Left lung (tissue), 14 donors: Measurements from ENCODE around the gene TLNRD1. TPM values are rescaled to one million over a fixed set of nuclear protein-coding genes. Genes with fewer than 3 reads are reported as not detected.

Experiments used
- ATAC-seq: fragments of 200-7000 bp; cut with Tn5 transposase; one replicate; pipeline ENCODE4 v1.9.1; 2020; ENCODE audit warnings: moderate library complexity
- DNase-seq, 4 donors: peaks; one replicate each; pipeline ENCODE4 v3.0.0-alpha.2; 2013 to 2020
- H3K27ac ChIP-seq, 2 donors: fragments of 200-600 bp; sonication (generic) in 1 of 2; one replicate each; pipeline versions ENCODE4 v1.5.0 to v1.8.0; 2020 to 2021
- H3K27me3 ChIP-seq, 2 donors: fragments of 200-600 bp; sonication (generic) in 1 of 2; one replicate each; pipeline versions ENCODE4 v1.5.0 to v1.8.0; 2020 to 2021
- H3K36me3 ChIP-seq, 2 donors: fragments of 200-600 bp; sonication (generic) in 1 of 2; one replicate each; pipeline versions ENCODE4 v1.5.0 to v1.8.0; 2020 to 2021
- H3K4me1 ChIP-seq, 2 donors: fragments of 200-600 bp; one replicate each; pipeline ENCODE4 v1.8.0; 2021
- H3K4me3 ChIP-seq, 2 donors: fragments of 200-600 bp; sonication (generic) in 1 of 2; one replicate each; pipeline versions ENCODE4 v1.5.0 to v1.8.0; 2020 to 2021; ENCODE audit warnings: mild to moderate bottlenecking in 1 of 2
- H3K9me3 ChIP-seq, 2 donors: fragments of 200-600 bp; sonication (generic) in 1 of 2; one replicate each; pipeline versions ENCODE4 v1.5.0 to v1.8.0; 2020 to 2021
- intact Hi-C, 2 donors: fragments of 100-400 bp; cut with DNase I; formaldehyde crosslinking; loops; one replicate each; pipeline versions ENCODE4 v1.11.2 to v1.14.2; 2022
- long read RNA-seq, 12 donors: library from polyadenylated mRNA in 2 of 12; unstranded in 2 of 12; transcript quantifications; one replicate each; pipeline ENCODE4 v2.0.0 and lab custom pipeline, GENCODE V29; 2019 to 2026
- polyA plus RNA-seq, 6 donors: library from polyadenylated mRNA; unstranded; fragments of 120-200 nt; gene quantifications; one replicate each; pipeline ENCODE4 v1.2.1, GENCODE V29; 2013; ENCODE audit not compliant: insufficient read length in 6 of 6
- total RNA-seq, 2 donors: library from RNA; stranded (reverse); fragmentation: NEBNext Ultra II Directional; extraction: Animal tissue kit (Norgen Biotek cat#: 25700); gene quantifications; one replicate each; pipeline ENCODE4 v1.2.1, GENCODE V29; 2021
- TF ChIP-seq, protein P1 (sequence below), 2 donors: fragments of 200-600 bp; sonication (generic) in 1 of 2; IDR thresholded peaks; one replicate each; pipeline versions ENCODE4 v1.5.0 to v1.8.0; 2021; ENCODE audit warnings: antibody characterized with exemption in 2 of 2
- donor health status: DM: no; HTN: yes; CAD: no.
- donor health status: DM: no; HTN: no; CAD: no.

Gene TLNRD1
- total RNA-seq: 10 to 100 TPM; 19.2 to 27.6 TPM
- 10 to 100 TPM; 10.1 to 18.5 (median 15.7) TPM for polyA plus RNA-seq
- long read RNA-seq, donor 1, full-length matches to known transcripts: 63 of 63 reads
- long read RNA-seq, donor 1, partial matches to known transcripts: 0 of 63 reads
- long read RNA-seq, donor 1, other reads (novel, unspliced or antisense): 0 of 63 reads
- long read RNA-seq, donor 2, full-length matches to known transcripts: 73 of 73 reads
- long read RNA-seq, donor 2, partial matches to known transcripts: 0 of 73 reads
- long read RNA-seq, donor 2, other reads (novel, unspliced or antisense): 0 of 73 reads
- long read RNA-seq, donor 3, full-length matches to known transcripts: 23 of 23 reads
- long read RNA-seq, donor 3, partial matches to known transcripts: 0 of 23 reads
- long read RNA-seq, donor 3, other reads (novel, unspliced or antisense): 0 of 23 reads
- long read RNA-seq, donor 4: 0 reads
- long read RNA-seq, donor 5, full-length matches to known transcripts: 41 of 41 reads
- long read RNA-seq, donor 5, partial matches to known transcripts: 0 of 41 reads
- long read RNA-seq, donor 5, other reads (novel, unspliced or antisense): 0 of 41 reads
- long read RNA-seq, donor 6, full-length matches to known transcripts: 43 of 43 reads
- long read RNA-seq, donor 6, partial matches to known transcripts: 0 of 43 reads
- long read RNA-seq, donor 6, other reads (novel, unspliced or antisense): 0 of 43 reads
- long read RNA-seq, donor 7, full-length matches to known transcripts: 13 of 13 reads
- long read RNA-seq, donor 7, partial matches to known transcripts: 0 of 13 reads
- long read RNA-seq, donor 7, other reads (novel, unspliced or antisense): 0 of 13 reads
- long read RNA-seq, donor 8, full-length matches to known transcripts: 30 of 30 reads
- long read RNA-seq, donor 8, partial matches to known transcripts: 0 of 30 reads
- long read RNA-seq, donor 8, other reads (novel, unspliced or antisense): 0 of 30 reads
- long read RNA-seq, donor 9: 0 reads
- long read RNA-seq, donor 10, full-length matches to known transcripts: 3 of 3 reads
- long read RNA-seq, donor 10, partial matches to known transcripts: 0 of 3 reads
- long read RNA-seq, donor 10, other reads (novel, unspliced or antisense): 0 of 3 reads
- long read RNA-seq, donor 11: 0 reads
- long read RNA-seq, donor 12, full-length matches to known transcripts: 33 of 33 reads
- long read RNA-seq, donor 12, partial matches to known transcripts: 0 of 33 reads
- long read RNA-seq, donor 12, other reads (novel, unspliced or antisense): 0 of 33 reads

DNA sequence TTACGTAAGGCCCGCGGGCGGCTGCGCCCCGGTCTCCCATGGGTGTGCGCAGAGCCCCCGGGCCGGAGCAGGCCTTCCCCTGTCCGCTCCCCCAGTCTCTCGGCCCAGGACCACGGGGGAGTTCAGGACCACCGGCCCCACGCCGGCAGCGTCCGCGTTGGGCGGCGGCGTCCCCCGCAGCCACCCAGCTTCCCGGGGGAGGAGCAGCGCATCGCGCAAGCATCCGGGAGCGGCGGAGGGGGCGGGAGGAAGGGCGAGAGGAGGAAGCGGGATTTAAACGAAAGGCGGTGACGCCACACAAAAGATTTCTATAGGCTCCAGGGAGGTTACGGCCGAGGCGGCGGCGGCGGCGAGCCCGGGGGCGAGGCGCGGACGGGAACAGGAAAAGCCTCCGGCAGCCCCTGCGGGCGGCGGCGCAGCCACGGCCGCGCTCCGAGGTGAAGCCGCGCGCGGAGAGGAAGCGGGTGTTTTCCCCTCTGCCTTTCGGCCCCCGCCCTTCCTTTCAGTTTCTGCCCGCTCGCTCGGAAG lies at the start of gene TLNRD1:
Gene TLNRD1 (plus strand): TSS at position 300 of the 528 bp plus-strand sequence. CDS start 1,349 bp downstream, outside the sequence.
- ATAC-seq (peak; percentile 89), DNase-seq (peak; percentile 90 to 97 (median 96))
- Histone ChIP-seq H3K4me1 (peaks cover 12 to 55% of the 10 kb centered on the region in 2 donors), H3K27ac (peak within 1 kb of the TSS; percentile 98 to 99), H3K9me3 (no peaks in the 10 kb centered on the region), H3K27me3 (no peaks in the 10 kb centered on the region), H3K4me3 (peak within 1 kb of the TSS; percentile 82 to 84), H3K36me3 (peaks cover 0 to 12% of the 10 kb centered on the region in 2 donors)
- TF ChIP-seq, protein P1, sequence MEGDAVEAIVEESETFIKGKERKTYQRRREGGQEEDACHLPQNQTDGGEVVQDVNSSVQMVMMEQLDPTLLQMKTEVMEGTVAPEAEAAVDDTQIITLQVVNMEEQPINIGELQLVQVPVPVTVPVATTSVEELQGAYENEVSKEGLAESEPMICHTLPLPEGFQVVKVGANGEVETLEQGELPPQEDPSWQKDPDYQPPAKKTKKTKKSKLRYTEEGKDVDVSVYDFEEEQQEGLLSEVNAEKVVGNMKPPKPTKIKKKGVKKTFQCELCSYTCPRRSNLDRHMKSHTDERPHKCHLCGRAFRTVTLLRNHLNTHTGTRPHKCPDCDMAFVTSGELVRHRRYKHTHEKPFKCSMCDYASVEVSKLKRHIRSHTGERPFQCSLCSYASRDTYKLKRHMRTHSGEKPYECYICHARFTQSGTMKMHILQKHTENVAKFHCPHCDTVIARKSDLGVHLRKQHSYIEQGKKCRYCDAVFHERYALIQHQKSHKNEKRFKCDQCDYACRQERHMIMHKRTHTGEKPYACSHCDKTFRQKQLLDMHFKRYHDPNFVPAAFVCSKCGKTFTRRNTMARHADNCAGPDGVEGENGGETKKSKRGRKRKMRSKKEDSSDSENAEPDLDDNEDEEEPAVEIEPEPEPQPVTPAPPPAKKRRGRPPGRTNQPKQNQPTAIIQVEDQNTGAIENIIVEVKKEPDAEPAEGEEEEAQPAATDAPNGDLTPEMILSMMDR (IDR thresholded peaks at IDR 0.05): no peak
- intact Hi-C loops: loop anchor here in 1 of 2 donors (10.0 kb wide), 1 partner anchor 94 kb away; no protein-coding TSS in a partner anchor

DNA sequence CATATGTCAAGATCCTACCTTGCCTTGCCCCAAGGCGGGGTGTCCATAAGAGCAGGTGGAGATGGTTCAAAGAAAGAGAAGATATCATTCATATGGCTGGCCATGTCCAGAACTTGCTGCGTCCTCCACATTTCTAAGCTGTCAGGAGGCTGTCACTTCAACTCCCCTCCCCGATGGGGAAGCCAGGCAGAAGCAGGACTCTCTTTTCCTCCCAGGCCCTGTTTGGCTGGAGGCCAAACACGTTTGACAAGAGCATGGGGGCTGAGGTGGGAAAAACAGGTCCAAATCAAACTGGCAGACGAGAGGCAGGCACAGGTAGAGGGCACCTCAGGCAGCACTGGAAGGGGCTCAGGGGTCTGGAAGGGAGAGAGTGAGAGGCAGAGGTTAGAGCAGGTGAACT lies 48.8 kb upstream of the TLNRD1 start:
- ATAC-seq: no peak
- intact Hi-C loops: no loop called here

DNA sequence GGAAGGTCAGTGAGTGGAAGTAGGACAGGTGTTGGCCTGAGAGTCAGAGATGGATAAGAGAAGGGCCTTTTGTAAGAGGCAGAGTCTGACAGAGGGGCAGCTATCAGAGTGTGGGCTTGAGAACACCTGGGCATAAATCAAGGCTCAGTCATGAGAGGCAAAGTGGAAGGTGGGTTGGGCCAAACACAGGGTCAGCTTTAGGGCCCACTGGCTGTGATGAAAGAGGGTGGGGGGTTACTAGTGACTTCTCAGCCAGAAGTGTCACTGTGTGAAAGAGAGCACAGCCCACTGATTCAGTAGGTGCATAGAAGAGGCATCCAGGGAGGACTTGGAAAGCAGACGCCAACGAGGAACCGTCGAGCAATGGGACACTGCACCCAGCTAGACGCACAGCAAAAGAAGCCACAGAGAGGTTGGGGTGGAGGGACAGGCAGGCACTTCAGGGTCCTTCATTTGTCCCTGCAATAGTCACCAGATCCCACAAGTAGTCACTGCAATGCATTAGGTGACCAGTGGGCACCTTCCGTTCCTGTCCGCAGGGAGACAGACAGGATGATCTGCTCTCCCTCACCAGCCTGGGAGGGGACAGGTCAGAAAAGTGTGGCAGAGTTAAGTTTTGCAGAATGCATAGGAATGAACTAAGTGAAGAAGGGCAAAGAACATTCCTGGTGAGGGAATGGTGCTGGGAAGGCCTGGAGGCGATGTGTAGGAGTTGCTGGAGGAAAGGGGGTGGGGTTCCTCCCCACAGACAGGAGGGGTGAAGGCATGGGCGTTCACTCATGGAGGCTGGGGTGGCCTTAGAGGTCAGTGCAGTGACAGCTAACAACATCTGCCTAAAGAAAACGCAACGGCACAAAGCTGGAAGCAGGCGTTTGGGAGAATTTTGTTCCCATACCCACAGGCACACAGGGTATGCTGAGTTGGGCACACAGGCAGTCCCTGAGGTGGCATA lies 47.4 kb upstream of the TLNRD1 start:
- Histone ChIP-seq H3K27ac (no peak overlapping the region), H3K4me3 (no peak overlapping the region), H3K4me1 (peaks cover 0 to 3% of the 10 kb centered on the region in 2 donors), H3K36me3 (peaks cover 0 to 48% of the 10 kb centered on the region in 2 donors), H3K9me3 (no peaks in the 10 kb centered on the region), H3K27me3 (no peaks in the 10 kb centered on the region)
- no peak for ATAC-seq
- no peak for DNase-seq
- TF ChIP-seq, protein P1 (IDR thresholded peaks at IDR 0.05): no peak
- intact Hi-C loops: no loop called here

More for the DNA sequence above, 48.8 kb upstream of the TLNRD1 start:
- Histone ChIP-seq H3K27ac (no peak overlapping the region), H3K27me3 (no peaks in the 10 kb centered on the region), H3K9me3 (no peaks in the 10 kb centered on the region), H3K4me1 (peaks cover 0 to 3% of the 10 kb centered on the region in 2 donors), H3K4me3 (no peak overlapping the region), H3K36me3 (peaks cover 0 to 61% of the 10 kb centered on the region in 2 donors)
- DNase-seq: no peak
- TF ChIP-seq, protein P1 (IDR thresholded peaks at IDR 0.05): no peak
